SH-SY5Y (cell line): ENCODE results near the gene RASA2.

Experiments
- GATA2 ChIP-seq: IDR thresholded peaks from 2 replicates; pipeline ENCODE4 v1.6.1; 2011; ENCODE audit warnings: mild to moderate bottlenecking, low read depth, low read length
- GATA3 ChIP-seq: IDR thresholded peaks from 2 replicates; pipeline ENCODE4 v1.6.1; 2011; ENCODE audit warnings: low read depth, mild to moderate bottlenecking, low read length, moderate library complexity

RASA2 gene

GRCh38 chr3:141452045-141452444, 34.8 kb upstream of the RASA2 start:
- TF ChIP-seq GATA3 (no peak), GATA2 (no peak)

- TF ChIP-seq GATA2 (no peak), GATA3 (no peak)
Measured at GRCh38 chr3:141452773-141453172, 34.1 kb upstream of the RASA2 start.

- TF ChIP-seq GATA3 (no peak), GATA2 (no peak)
Measured at GRCh38 chr3:141454054-141454453, 32.8 kb upstream of the RASA2 start.

- TF ChIP-seq GATA2 = no peak
Measured at GRCh38 chr3:141454906-141455602, 31.8 kb upstream of the RASA2 start.

GRCh38 chr3:141455603-141456300, 31.1 kb upstream of the RASA2 start:
- TF ChIP-seq GATA2 = no peak
- no peak for TF ChIP-seq GATA3

- TF ChIP-seq GATA3 (no peak), GATA2 (no peak)
Measured at GRCh38 chr3:141456301-141456625, 30.6 kb upstream of the RASA2 start.

- TF ChIP-seq GATA3 (no peak), GATA2 (no peak)
Measured at GRCh38 chr3:141457624-141458236, 29.1 kb upstream of the RASA2 start.

- TF ChIP-seq GATA2 = no peak
- no peak for TF ChIP-seq GATA3
Measured at GRCh38 chr3:141459008-141459407, 27.8 kb upstream of the RASA2 start.

- no peak for TF ChIP-seq GATA2
- TF ChIP-seq GATA3 = no peak
Measured at GRCh38 chr3:141460097-141460704, 26.6 kb upstream of the RASA2 start.

GRCh38 chr3:141462176-141462859, 24.5 kb upstream of the RASA2 start:
- TF ChIP-seq GATA3 = no peak

- TF ChIP-seq GATA2 (no peak), GATA3 (no peak)
Measured at GRCh38 chr3:141465221-141465620, 21.6 kb upstream of the RASA2 start.

GRCh38 chr3:141466633-141467169, 20.1 kb upstream of the RASA2 start:
- no peak for TF ChIP-seq GATA2
- no peak for TF ChIP-seq GATA3

GRCh38 chr3:141469720-141470119, 17.1 kb upstream of the RASA2 start:
- TF ChIP-seq GATA2 (no peak), GATA3 (no peak)

GRCh38 chr3:141471160-141471559, 15.7 kb upstream of the RASA2 start:
- TF ChIP-seq GATA2 (no peak), GATA3 (no peak)
